Measurements from ENCODE around the gene PCNX2. TPM values are rescaled to one million over a fixed set of nuclear protein-coding genes. Genes with fewer than 3 reads are reported as not detected.
"Not testable (repeated sequence)": the region's sequence is repeated elsewhere in the genome, so short reads cannot be mapped to it uniquely, and the experiment has no call there.

Gene PCNX2
- total and polyA plus RNA-seq, 2 donors, result 5.2 to 36.9 TPM

DNA sequence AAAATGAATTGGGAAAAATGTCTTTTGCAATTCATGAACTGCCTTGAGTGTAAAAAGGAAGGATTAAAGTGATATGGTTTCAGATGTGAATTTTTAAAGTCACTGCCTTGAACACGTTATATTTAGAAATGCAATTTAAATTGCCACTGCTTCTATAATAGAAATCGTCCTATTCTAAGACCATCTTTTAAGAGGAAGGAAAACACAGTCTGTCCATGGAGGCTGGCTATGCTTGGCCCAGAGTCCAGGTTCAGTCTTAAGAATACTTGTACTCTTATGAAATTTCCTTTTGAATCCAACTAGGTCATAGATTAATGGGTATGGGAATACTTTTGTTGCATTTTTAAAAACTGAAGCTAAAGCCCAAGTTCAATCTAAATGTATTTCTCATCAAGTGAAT lies 86.0 kb downstream of the PCNX2 start:
- Histone ChIP-seq H3K36me3 (ENCODE audit: insufficient read depth) (no peaks in the 10 kb centered on the region), H3K27ac (ENCODE audit: low read depth) (no peak overlapping the region), H3K4me3 (ENCODE audit: low read depth, low read length) (no peak overlapping the region), H3K4me1 (ENCODE audit: insufficient read depth) (no peaks in the 10 kb centered on the region)
- DNase-seq (ENCODE audit: extremely low spot score), result no peak
- WGBS, result 84% methylated on average over 2 of the region's 2 CpGs

DNA sequence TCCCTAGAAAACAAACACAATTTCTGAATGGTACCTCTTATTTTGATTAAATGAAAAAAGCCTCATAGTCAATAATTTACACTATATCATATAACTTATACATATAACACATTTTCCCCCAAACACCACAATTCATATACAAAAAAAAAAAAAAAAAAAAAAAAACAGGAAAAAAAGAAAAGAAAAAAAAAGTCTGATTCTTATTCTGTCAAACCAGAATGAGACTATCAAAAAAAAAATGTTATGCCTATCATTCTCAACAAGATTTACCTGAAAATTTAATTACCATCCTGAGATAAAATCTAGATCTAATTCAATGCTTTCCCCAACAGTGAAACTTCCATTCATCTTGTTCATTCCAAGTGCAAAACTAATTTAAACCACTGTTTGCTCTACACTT lies 86.8 kb downstream of the PCNX2 start:
- Histone ChIP-seq H3K4me1 (ENCODE audit: insufficient read depth) (no peaks in the 10 kb centered on the region), H3K36me3 (ENCODE audit: insufficient read depth) (no peaks in the 10 kb centered on the region), H3K27ac (ENCODE audit: low read depth) (no peak overlapping the region), H3K4me3 (ENCODE audit: low read depth, low read length) (no peak overlapping the region)
- no peak for DNase-seq (ENCODE audit: extremely low spot score)

DNA sequence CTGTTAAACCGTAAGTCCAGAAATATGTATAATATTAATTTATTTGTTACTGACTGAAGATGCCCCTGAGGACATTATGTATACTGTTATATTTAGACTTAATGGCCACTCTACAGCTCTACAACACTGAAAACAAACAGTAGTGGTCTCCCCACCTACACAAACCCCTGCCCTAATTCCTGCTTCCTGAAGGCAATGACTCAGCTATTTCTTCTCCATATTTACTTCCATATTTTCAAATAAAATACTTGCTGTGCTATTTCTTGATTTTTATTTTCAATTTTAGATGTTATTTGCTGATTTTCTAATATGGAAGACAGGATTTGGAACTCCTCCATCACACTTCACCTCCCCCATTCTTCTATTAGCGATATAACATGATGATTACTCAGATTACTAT lies 97.6 kb downstream of the PCNX2 start:
- Histone ChIP-seq H3K4me3 (ENCODE audit: low read depth, low read length) (no peak overlapping the region), H3K27ac (ENCODE audit: low read depth) (no peak overlapping the region), H3K36me3 (ENCODE audit: insufficient read depth) (peaks cover 3% of the 10 kb centered on the region), H3K4me1 (ENCODE audit: insufficient read depth) (no peaks in the 10 kb centered on the region)
- DNase-seq (ENCODE audit: extremely low spot score), result no peak
- WGBS, result 97% methylated on average over 2 of the region's 2 CpGs

DNA sequence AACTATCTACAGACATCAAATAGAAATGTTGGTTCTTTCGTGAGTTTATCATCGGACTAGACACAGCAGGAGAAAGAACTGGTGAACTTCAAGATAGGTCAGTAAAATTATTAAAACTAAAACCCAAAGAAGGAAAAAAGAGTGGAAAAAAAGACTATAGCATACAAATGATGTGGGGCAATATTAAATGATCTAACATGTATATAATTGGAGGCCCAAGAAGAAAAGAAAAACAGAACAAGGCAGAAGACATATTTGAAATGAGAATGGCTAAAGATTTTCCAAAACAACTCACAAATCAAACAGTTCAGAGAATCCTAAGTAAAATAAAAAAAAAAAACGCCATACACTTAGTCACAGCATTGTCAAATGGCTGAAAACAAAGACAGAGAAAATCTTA lies 101.8 kb downstream of the PCNX2 start:
- Histone ChIP-seq H3K36me3 (ENCODE audit: insufficient read depth) (no peaks in the 10 kb centered on the region), H3K4me3 (ENCODE audit: low read depth, low read length) (no peak overlapping the region), H3K27ac (ENCODE audit: low read depth) (no peak overlapping the region), H3K4me1 (ENCODE audit: insufficient read depth) (no peaks in the 10 kb centered on the region)
- no peak for DNase-seq (ENCODE audit: extremely low spot score)
- 93% methylated on average over 3 of the region's 3 CpGs for WGBS

DNA sequence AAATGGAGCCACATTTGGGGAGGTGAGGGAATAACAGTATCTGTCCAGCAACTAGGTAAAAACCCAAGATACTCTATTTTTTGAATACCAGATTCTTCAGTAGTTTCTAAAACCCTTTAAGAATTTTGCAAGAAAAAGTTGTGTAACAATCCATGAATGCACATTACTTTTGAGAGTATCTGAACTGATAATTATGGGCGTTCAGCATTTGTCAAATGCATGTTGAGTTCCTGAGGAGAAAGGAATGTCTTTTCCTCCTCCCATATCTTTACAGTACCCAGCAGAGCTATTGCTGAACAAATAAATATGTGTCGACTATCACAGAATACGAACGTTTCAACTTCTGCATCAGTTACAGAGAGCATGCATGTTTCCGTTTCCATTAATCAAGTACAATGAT lies 104.5 kb downstream of the PCNX2 start:
- no peak for DNase-seq (ENCODE audit: extremely low spot score)
- Histone ChIP-seq H3K4me3 (ENCODE audit: low read depth, low read length) (no peak overlapping the region), H3K4me1 (ENCODE audit: insufficient read depth) (no peaks in the 10 kb centered on the region), H3K36me3 (ENCODE audit: insufficient read depth) (no peaks in the 10 kb centered on the region), H3K27ac (ENCODE audit: low read depth) (no peak overlapping the region)
- WGBS, result 65% methylated on average over 5 of the region's 5 CpGs

DNA sequence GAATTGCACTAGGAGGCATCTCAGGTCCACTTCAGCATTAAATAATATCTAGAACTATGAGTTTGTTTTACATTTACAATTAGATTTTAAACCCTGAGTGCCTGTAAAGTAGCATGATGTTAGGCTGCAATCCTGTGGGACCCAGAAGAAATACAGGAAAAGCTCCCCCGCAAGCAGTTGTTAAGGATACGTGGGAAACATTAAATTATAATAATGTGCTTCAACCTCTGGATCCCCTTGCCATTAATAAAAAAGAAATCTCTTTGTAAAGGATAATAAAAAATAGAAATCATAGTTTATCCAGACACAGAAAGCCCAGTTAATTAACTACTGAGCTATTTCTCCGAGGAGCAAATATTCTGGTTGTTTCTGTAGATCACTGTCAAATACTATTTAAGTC lies 106.0 kb downstream of the PCNX2 start:
- DNase-seq (ENCODE audit: extremely low spot score), result no peak
- Histone ChIP-seq H3K27ac (ENCODE audit: low read depth) (no peak overlapping the region), H3K4me3 (ENCODE audit: low read depth, low read length) (no peak overlapping the region), H3K4me1 (ENCODE audit: insufficient read depth) (no peaks in the 10 kb centered on the region), H3K36me3 (ENCODE audit: insufficient read depth) (no peaks in the 10 kb centered on the region)
- WGBS, result 91% methylated on average over 3 of the region's 3 CpGs

DNA sequence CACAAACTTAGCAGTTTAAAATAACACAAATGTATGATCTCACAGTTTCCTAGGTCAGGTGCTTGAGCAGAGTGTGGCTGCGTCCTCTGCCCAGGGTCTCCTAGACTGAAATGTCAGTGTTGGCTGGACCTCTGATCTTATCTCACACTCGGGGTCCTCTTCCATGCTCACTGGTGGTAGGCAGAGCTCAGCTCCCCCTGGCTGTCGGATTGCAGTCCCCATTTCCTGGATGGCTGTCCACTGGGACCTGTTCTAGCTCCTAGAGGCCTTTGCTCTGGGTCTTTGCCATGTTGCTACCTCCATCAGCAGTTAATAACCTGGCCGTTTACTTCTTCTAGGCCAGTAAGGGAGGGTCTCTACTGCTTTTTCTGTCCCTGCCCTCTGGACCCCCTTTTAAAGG lies 107.5 kb downstream of the PCNX2 start:
- H3K4me3 ChIP-seq (ENCODE audit: low read depth, low read length), result no peak overlapping the region

DNA sequence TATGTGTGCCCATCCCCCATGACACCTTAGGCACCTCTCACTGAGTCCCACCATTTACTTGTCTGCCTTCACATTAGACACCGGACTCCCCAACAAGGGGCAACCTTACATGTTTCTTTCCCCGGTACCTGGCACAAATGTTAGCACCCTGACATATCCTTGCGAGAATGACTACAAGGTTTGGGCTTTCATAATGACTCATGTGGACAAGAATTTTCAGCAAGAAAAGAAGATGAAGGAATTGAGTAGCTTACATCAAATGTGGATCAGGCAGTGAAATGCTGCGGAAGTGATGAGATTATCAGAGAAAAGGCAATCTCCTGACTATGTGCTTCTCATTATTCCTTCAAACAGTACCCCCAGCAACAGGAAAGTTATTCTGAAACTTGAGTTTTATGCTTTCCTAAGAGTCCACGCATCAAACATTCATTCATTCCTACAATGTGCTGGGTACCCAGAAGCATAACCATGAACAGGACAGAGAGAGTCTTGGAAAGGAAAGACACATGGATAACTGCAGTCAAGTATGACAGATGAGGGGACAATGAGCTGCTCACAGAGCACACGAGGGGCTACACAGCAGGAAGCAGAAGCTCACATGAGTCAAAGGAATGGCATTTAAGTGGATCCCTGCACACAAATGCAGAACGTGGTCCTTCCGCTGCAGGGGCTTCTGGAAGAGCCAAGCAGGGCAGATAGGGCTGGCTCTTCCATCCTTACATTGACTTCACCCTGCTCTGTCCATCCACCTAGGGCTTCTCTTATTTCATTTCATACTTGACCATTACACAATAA lies 112.1 kb downstream of the PCNX2 start:
- Histone ChIP-seq H3K36me3 (ENCODE audit: insufficient read depth) (no peaks in the 10 kb centered on the region), H3K4me1 (ENCODE audit: insufficient read depth) (no peaks in the 10 kb centered on the region), H3K4me3 (ENCODE audit: low read depth, low read length) (no peak overlapping the region), H3K27ac (ENCODE audit: low read depth) (no peak overlapping the region)
- WGBS, result 87% methylated on average over 8 of the region's 8 CpGs
- no peak for DNase-seq (ENCODE audit: extremely low spot score)

More for the DNA sequence above, 107.5 kb downstream of the PCNX2 start:
- Histone ChIP-seq H3K36me3 (ENCODE audit: insufficient read depth) (no peaks in the 10 kb centered on the region), H3K4me1 (ENCODE audit: insufficient read depth) (no peaks in the 10 kb centered on the region), H3K27ac (ENCODE audit: low read depth) (no peak overlapping the region)
- 89% methylated on average over 4 of the region's 4 CpGs for WGBS
- no peak for DNase-seq (ENCODE audit: extremely low spot score)

DNA sequence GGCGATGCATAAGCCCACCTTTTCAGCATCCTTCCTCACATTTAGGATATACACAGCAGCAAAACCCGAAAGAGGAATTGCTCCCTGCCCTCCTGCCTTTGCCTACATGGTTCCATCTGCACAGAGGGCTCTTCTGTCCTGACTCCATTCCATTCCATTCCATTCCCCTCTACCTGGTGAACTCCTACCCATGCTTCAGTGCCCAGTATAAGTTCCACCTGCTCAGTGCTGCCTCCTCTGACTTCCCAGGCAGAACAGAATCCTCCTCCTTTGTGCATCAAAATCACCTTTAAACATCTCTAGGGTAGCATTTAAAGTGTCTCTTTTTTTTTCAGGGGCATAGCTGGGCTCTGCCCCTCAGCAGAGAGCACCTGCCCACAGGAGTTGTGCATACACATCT lies 112.9 kb downstream of the PCNX2 start:
- no peaks in the 10 kb centered on the region for H3K36me3 ChIP-seq (ENCODE audit: insufficient read depth)

DNA sequence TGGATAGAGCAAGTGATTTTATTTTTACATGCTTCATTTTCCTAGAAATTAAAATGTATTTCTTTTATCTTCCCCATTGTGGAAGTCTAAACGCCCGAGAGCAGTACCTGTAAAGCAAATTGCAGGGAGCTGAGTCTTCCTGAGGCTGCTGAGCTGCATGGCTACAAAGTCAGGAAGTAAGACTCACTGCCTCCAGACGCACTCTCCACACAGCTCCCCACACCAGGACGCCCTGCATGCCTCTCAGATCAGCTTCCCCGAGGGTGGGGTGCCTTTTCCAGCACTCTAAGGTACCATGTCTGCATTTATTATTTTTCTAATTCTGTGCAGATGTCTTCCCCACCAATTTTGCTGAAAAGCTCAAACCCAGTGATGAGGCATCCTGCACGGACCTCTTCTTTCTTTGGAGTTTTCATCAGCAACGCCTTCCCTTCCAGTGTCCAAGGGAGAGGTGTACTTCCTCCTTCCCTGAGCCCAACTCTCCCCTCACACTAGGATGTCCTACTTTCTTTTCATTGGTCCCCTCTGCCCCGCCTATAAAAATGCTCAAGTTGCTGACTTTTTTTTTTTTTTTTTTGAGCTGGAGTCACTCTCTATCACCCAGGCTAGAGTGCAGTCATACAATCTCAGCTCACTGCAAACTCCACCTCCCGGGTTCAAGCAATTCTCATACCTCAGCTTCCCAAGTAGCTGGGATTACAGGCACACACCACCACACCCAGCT lies 114.7 kb downstream of the PCNX2 start:
- no peak for DNase-seq (ENCODE audit: extremely low spot score)
- WGBS, result 88% methylated on average over 9 of the region's 9 CpGs
- H3K27ac ChIP-seq (ENCODE audit: low read depth), result no peak overlapping the region
- H3K4me1 ChIP-seq (ENCODE audit: insufficient read depth), result no peaks in the 10 kb centered on the region
- no peaks in the 10 kb centered on the region for H3K36me3 ChIP-seq (ENCODE audit: insufficient read depth)
- H3K4me3 ChIP-seq (ENCODE audit: low read depth, low read length), result no peak overlapping the region

More for the DNA sequence above, 112.9 kb downstream of the PCNX2 start:
- no peak for DNase-seq (ENCODE audit: extremely low spot score)
- 96% methylated on average over 2 of the region's 2 CpGs for WGBS
- Histone ChIP-seq H3K27ac (ENCODE audit: low read depth) (no peak overlapping the region), H3K4me1 (ENCODE audit: insufficient read depth) (no peaks in the 10 kb centered on the region), H3K4me3 (ENCODE audit: low read depth, low read length) (no peak overlapping the region)

DNA sequence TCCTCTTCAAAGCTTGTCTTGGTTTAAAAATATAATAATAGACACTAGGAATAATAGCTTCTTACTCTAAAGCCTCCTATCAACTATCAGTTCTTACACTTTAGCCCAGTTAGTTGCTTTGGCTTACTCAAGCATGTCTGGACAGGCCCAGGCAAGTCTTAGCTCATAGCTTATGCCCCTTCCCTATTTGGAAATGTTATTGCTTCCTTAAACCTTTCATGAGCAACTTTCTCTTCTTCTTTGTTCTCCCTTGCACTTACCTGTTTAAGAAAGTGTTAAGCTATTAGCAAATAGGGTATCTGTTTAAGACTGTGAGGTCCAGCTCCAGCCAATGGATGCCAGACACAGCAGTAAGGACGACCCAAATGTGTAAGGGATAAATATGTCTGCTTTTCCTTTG lies 115.9 kb downstream of the PCNX2 start:
- not testable (repeated sequence) for DNase-seq (ENCODE audit: extremely low spot score); H3K4me1 ChIP-seq (ENCODE audit: insufficient read depth); H3K4me3 ChIP-seq (ENCODE audit: low read depth, low read length); H3K27ac ChIP-seq (ENCODE audit: low read depth); H3K36me3 ChIP-seq (ENCODE audit: insufficient read depth)
- WGBS, result 84% methylated on average over 1 of the region's 1 CpG

DNA sequence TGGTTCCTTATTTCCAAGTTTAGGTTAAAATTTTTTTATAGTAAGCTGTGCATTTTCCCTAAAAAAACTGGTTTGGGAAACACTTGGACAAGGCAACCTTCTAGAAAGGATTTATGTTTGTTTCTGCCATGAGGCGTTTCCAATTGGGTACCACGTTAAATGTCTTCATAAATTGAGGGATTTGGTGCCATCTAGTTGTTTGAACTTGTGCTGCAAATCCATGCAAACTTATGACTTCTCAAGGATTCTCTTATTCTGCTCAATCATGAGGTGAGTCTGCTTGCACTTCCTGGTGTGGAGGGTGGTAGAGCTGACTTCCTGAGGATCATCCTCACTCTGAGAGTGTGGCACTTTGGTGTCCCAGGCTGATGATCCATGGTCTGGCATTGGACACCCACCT lies 123.3 kb downstream of the PCNX2 start:
- no peak for DNase-seq (ENCODE audit: extremely low spot score)
- Histone ChIP-seq H3K27ac (ENCODE audit: low read depth) (no peak overlapping the region), H3K4me1 (ENCODE audit: insufficient read depth) (no peaks in the 10 kb centered on the region), H3K4me3 (ENCODE audit: low read depth, low read length) (no peak overlapping the region), H3K36me3 (ENCODE audit: insufficient read depth) (no peaks in the 10 kb centered on the region)
- WGBS, result 47% methylated on average over 2 of the region's 2 CpGs

DNA sequence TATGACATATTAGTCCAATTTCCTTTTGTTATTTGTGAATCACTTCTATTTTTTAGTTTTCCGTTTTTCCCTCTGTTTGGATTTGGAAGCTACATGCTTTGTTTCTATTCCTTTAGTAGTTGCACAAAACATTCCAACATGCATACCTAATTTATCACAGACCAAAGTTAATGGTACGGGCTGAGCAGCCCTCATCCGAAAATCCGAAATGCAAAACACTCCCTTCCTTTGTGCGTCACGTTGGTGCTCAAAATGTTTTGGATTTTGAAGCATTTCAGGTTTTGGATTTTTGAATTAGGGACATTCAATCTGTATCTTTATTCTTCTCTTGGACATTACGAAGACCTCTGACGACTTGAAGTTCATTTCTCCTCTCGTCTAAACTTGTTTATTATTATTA lies 124.8 kb downstream of the PCNX2 start:
- H3K4me1 ChIP-seq (ENCODE audit: insufficient read depth), result no peaks in the 10 kb centered on the region
- H3K36me3 ChIP-seq (ENCODE audit: insufficient read depth), result no peaks in the 10 kb centered on the region
- DNase-seq (ENCODE audit: extremely low spot score), result no peak
- no peak overlapping the region for H3K27ac ChIP-seq (ENCODE audit: low read depth)
- no peak overlapping the region for H3K4me3 ChIP-seq (ENCODE audit: low read depth, low read length)
- WGBS, result 97% methylated on average over 9 of the region's 9 CpGs

DNA sequence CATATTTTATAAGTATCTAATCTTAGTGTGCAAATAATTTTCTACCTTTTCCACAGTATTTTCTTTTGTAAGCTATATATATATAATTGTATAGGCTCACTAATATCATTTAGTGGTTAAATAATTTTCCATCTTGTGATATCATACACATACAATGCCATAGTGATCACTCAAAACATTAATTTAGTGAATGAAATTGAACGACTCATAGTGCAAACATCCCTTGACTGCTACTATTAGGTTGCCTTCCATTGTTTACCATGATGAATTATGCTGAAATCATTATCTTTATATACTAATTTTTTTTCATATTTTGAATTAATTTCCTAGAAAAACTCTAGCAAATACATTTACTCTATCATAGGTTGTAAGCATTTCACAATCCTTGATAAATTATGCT lies 127.1 kb downstream of the PCNX2 start:
- WGBS, result 87% methylated on average over 1 of the region's 1 CpG
- no peak for DNase-seq (ENCODE audit: extremely low spot score)

More for the DNA sequence above, 127.1 kb downstream of the PCNX2 start:
- no peak overlapping the region for H3K27ac ChIP-seq (ENCODE audit: low read depth)
- H3K4me1 ChIP-seq (ENCODE audit: insufficient read depth), result no peaks in the 10 kb centered on the region
- H3K36me3 ChIP-seq (ENCODE audit: insufficient read depth), result no peaks in the 10 kb centered on the region
- H3K4me3 ChIP-seq (ENCODE audit: low read depth, low read length), result no peak overlapping the region

All from urinary bladder (tissue), 4 donors.